ENCODE data around the gene TBC1D19.

GRCh38 chr4:26701786-26702227 is 117.9 kb downstream of the TBC1D19 start:
- no peak for TF ChIP-seq CTCF (IDR thresholded peaks at IDR 0.05)
- TF ChIP-seq POLR2A (IDR thresholded peaks at IDR 0.05), result no peak

All from thyroid gland (tissue), 4 donors.